HepG2 (cell line): Measurements from ENCODE around the gene RFPL4AL1. TPM values are rescaled to one million over a fixed set of nuclear protein-coding genes. Genes with fewer than 3 reads are reported as not detected.

Experiments
- ATAC-seq: fragments of 200-7000 bp; cut with Tn5 transposase; 3 replicates; pipeline ENCODE4 v1.9.1; 2020; ENCODE audit warnings: mild to moderate bottlenecking, moderate library complexity
- BruUV-seq: library from RNA; stranded (reverse); fragments of 400-500 nt; replicated peaks from 2 replicates; lab custom pipeline; 2021; lab: Mats Ljungman, UMichigan
- CTCF ChIA-PET: fragments of 300-600 bp; formaldehyde crosslinking; extraction: SDS; loops from one replicate; lab custom pipeline; 2021; ENCODE audit warnings: low total read pairs, inconsistent platforms, low intra/inter-chr PET ratio; lab: Yijun Ruan, JAX
- POLR2A ChIA-PET: fragments of 350-600 bp; sonication (Branson Sonifier 250); formaldehyde crosslinking; loops from one replicate; lab custom pipeline; 2020; ENCODE audit warnings: antibody characterized with exemption, inconsistent platforms; lab: Yijun Ruan, JAX
- DNase-seq: peaks from one replicate; pipeline ENCODE4 v3.0.0-alpha.2; 2015; ENCODE audit warnings: low spot score
- FAIRE-seq: peaks from 3 replicates; lab custom pipeline; 2011; peaks lifted over from hg19 to GRCh38; lab: Jason Lieb, UNC
- H2AFZ ChIP-seq: one replicate; pipeline ENCODE4 v1.6.1; 2011; ENCODE audit warnings: low read length, inconsistent platforms
- H3K27ac ChIP-seq: fragments of 300-600 bp; 3 replicates; pipeline ENCODE4 v1.8.0; 2011; ENCODE audit warnings: mixed run types, mild to moderate bottlenecking, mixed read lengths, low read length, inconsistent platforms; ENCODE audit not compliant: insufficient read depth; ENCODE audit errors: extremely low read length
- H3K27me3 ChIP-seq, 2 experiments: fragments of 200-600 bp in 1 of 2; 2 replicates in 1 of 2; 3 replicates in 1 of 2; pipeline versions ENCODE4 v1.6.0 to v1.8.0; 2011; ENCODE audit warnings: low read length in 2 of 2, mild to moderate bottlenecking in 2 of 2, moderate library complexity in 2 of 2, inconsistent platforms in 1 of 2; ENCODE audit not compliant: insufficient read depth in 2 of 2, control insufficient read depth in 1 of 2
- H3K36me3 ChIP-seq, 2 experiments: fragments of 200-600 bp in 1 of 2; replicated peaks in 1 of 2; 2 replicates in 1 of 2; 3 replicates in 1 of 2; pipeline versions ENCODE4 v1.5.1 to v1.8.0; 2011; ENCODE audit warnings: low read length in 2 of 2, inconsistent platforms in 1 of 2; ENCODE audit not compliant: insufficient read depth in 2 of 2, control insufficient read depth in 1 of 2
- H3K4me1 ChIP-seq: 2 replicates; pipeline ENCODE4 v1.5.1; 2012; ENCODE audit warnings: low read length, inconsistent platforms; ENCODE audit not compliant: insufficient read depth
- H3K4me2 ChIP-seq: 2 replicates; pipeline ENCODE4 v1.6.0; 2011; ENCODE audit warnings: low read depth, low read length, inconsistent platforms
- H3K4me3 ChIP-seq, 3 experiments: fragments of 200-600 bp in 1 of 3; sonication (generic), shearing (Covaris generic) in 1 of 3; replicated peaks in 1 of 3; 2 replicates each; pipeline ENCODE4 v1.5.1; 2011 to 2016; ENCODE audit warnings: low read length in 3 of 3, inconsistent platforms in 2 of 3, low read depth in 2 of 3, mild to moderate bottlenecking in 2 of 3, control low read depth in 1 of 3, mixed read lengths in 1 of 3; ENCODE audit not compliant: insufficient read depth in 1 of 3
- H3K79me2 ChIP-seq: one replicate; pipeline ENCODE4 v1.6.1; 2011; ENCODE audit warnings: low read length, inconsistent platforms; ENCODE audit not compliant: insufficient read depth
- H3K9ac ChIP-seq: 2 replicates; pipeline ENCODE4 v1.6.0; 2011; ENCODE audit warnings: mild to moderate bottlenecking, low read depth, low read length, inconsistent platforms; ENCODE audit not compliant: insufficient read depth
- H3K9me3 ChIP-seq: 2 replicates; pipeline ENCODE4 v1.5.1; 2012; ENCODE audit warnings: mild to moderate bottlenecking, low read length
- H4K20me1 ChIP-seq: 2 replicates; pipeline ENCODE4 v1.6.0; 2011; ENCODE audit warnings: inconsistent platforms, mild to moderate bottlenecking, low read length, moderate library complexity; ENCODE audit not compliant: insufficient read depth
- AKNA ChIP-seq: sonication (generic); formaldehyde crosslinking; IDR thresholded peaks from 2 replicates; pipeline ENCODE4 v1.4.0; 2020; ENCODE audit warnings: missing genetic modification reagents, borderline replicate concordance
- ETV6 ChIP-seq: sonication (generic); formaldehyde crosslinking; conservative IDR thresholded peaks from 2 replicates; pipeline ENCODE4 v1.4.0; 2020; ENCODE audit warnings: missing genetic modification reagents
- FOXO4 ChIP-seq: sonication (generic); formaldehyde crosslinking; conservative IDR thresholded peaks from 2 replicates; pipeline ENCODE4 v1.8.1; 2023; ENCODE audit warnings: missing genetic modification reagents
- GTF2F1 ChIP-seq: fragments of 150-350 bp; IDR thresholded peaks from 2 replicates; pipeline ENCODE4 v1.6.1; 2014; ENCODE audit warnings: low read length
- PAF1 ChIP-seq: IDR thresholded peaks from 2 replicates; pipeline ENCODE4 v1.6.1; 2016; ENCODE audit warnings: missing genetic modification reagents, missing compliant biosample characterization
- REST ChIP-seq, 2 experiments: IDR thresholded peaks; 2 replicates each; pipeline ENCODE4 v1.6.1; 2011 to 2012; ENCODE audit warnings: low read length in 2 of 2, borderline replicate concordance in 1 of 2, low read depth in 1 of 2, mild to moderate bottlenecking in 1 of 2, moderate library complexity in 1 of 2
- RFX5 ChIP-seq: IDR thresholded peaks from 2 replicates; pipeline ENCODE4 v1.6.1; 2011; ENCODE audit warnings: low read depth, low read length, improper control_type of control experiment
- ZBTB42 ChIP-seq: sonication (generic); formaldehyde crosslinking; IDR thresholded peaks from 2 replicates; pipeline ENCODE4 v1.5.0; 2020; ENCODE audit warnings: mild to moderate bottlenecking, missing genetic modification reagents
- ZNF264 ChIP-seq: sonication (generic); formaldehyde crosslinking; IDR thresholded peaks from 2 replicates; pipeline ENCODE4 v1.4.0; 2020; ENCODE audit warnings: missing genetic modification reagents
- ZNF446 ChIP-seq: sonication (generic); formaldehyde crosslinking; IDR thresholded peaks from 2 replicates; pipeline ENCODE4 v1.5.0; 2020; ENCODE audit warnings: mild to moderate bottlenecking, missing genetic modification reagents
- ZNF577 ChIP-seq: sonication (generic); formaldehyde crosslinking; IDR thresholded peaks from 2 replicates; pipeline ENCODE4 v1.4.0; 2020; ENCODE audit warnings: mild to moderate bottlenecking, low read depth, missing genetic modification reagents, borderline replicate concordance
- ZNF766 ChIP-seq: sonication (generic); formaldehyde crosslinking; IDR thresholded peaks from 2 replicates; pipeline ENCODE4 v1.5.0; 2020; ENCODE audit warnings: missing genetic modification reagents, borderline replicate concordance
- ZNF773 ChIP-seq: sonication (generic); formaldehyde crosslinking; IDR thresholded peaks from 2 replicates; pipeline ENCODE4 v1.4.0; 2020; ENCODE audit warnings: missing genetic modification reagents, borderline replicate concordance
- ZZZ3 ChIP-seq: sonication (generic); formaldehyde crosslinking; IDR thresholded peaks from 2 replicates; pipeline ENCODE4 v1.4.0; 2020; ENCODE audit warnings: missing genetic modification reagents, mild to moderate bottlenecking, borderline replicate concordance
- WGBS: methylation state at CpG from one replicate; pipeline ENCODE4 v1.1.6; 2017; ENCODE audit warnings: low lambda C conversion rate; 5-methylcytosine and 5-hydroxymethylcytosine counted together
- in situ Hi-C: cut with HindIII; loops from 2 replicates; pipeline ENCODE4 v1.10.0; 2017; ENCODE audit warnings: low pct_unique_long_range_greater_than_20kb; ENCODE audit not compliant: extremely low pct_ligation_motif_present
- intact Hi-C: fragments of 100-400 bp; cut with micrococcal nuclease; formaldehyde crosslinking; loops from one replicate; pipeline ENCODE4 v1.10.0; 2022; ENCODE audit not compliant: unreplicated experiment
- polyA plus RNA-seq, 8 experiments: library from polyadenylated mRNA; depleted of rRNA in 3 of 8; stranded (reverse) in 7 of 8; unstranded in 1 of 8; fragments of >200 nt; fragmentation: Illumina TruSeq in 4 of 8; extraction: Trizol in 4 of 8; gene quantifications; 2 replicates each; pipeline versions ENCODE4 v1.2.1 to v1.2.3, GENCODE V29; 2011 to 2016; ENCODE audit warnings: low read depth in 4 of 8, missing spikeins in 1 of 8, mixed read lengths in 1 of 8; ENCODE audit not compliant: insufficient read depth in 1 of 8
- total RNA-seq, 5 experiments: library from RNA; depleted of rRNA; stranded (reverse); fragments of >200 nt; fragmentation: Illumina TruSeq; extraction: Trizol; gene quantifications; 2 replicates each; pipeline ENCODE4 v1.2.3, GENCODE V29; 2016; ENCODE audit warnings: low read depth in 1 of 5

RFPL4AL1 gene
- total and polyA plus RNA-seq, 2 of the 13 experiments (the other 11 are each of a cell fraction or from before 2014, with no cell fraction given), result not detected

- H3K27ac ChIP-seq, result no peak overlapping the region
- H3K27me3 ChIP-seq, result peaks cover 0 to 10% of the 10 kb centered on the region in 2 experiments; a peak in 2 of 5 replicates
- in situ Hi-C loops (no loop called here), intact Hi-C loops (no loop called here)
- H2AFZ ChIP-seq, result no peak overlapping the region
- H3K36me3 ChIP-seq, result no peaks in the 10 kb centered on the region
- DNase-seq (no peak), FAIRE-seq (no peak), ATAC-seq (no peak)
- POLR2A ChIA-PET, result no interaction called here
- no peaks in the 10 kb centered on the region for H3K79me2 ChIP-seq
- no TSS peak for BruUV-seq
- 9% methylated on average over 3 of the region's 3 CpGs for WGBS
- H3K9me3 ChIP-seq, result no peaks in the 10 kb centered on the region
- no peak overlapping the region for H3K9ac ChIP-seq
- no peaks in the 10 kb centered on the region for H4K20me1 ChIP-seq
- H3K4me2 ChIP-seq, result no peak overlapping the region
- peaks cover 4% of the 10 kb centered on the region; the same call in 1 of the 2 replicates for H3K4me1 ChIP-seq
- CTCF ChIA-PET, result no interaction called here
- H3K4me3 ChIP-seq, result no peak overlapping the region
- no peak for TF ChIP-seq ETV6 (CRISPR knock-in tag)
- no peak for TF ChIP-seq ZNF577 (CRISPR knock-in tag)
- TF ChIP-seq AKNA (CRISPR knock-in tag), result no peak
- TF ChIP-seq PAF1, result no peak
- TF ChIP-seq ZNF264 (CRISPR knock-in tag), result no peak
- no peak for TF ChIP-seq REST (IDR thresholded peaks at IDR 0.05; ENCODE audit: borderline replicate concordance in 1 of 2, low read depth in 1 of 2, low read length in 2 of 2)
- no peak for TF ChIP-seq ZNF766 (CRISPR knock-in tag)
- no peak for TF ChIP-seq RFX5
- TF ChIP-seq ZBTB42 (CRISPR knock-in tag), result no peak
- TF ChIP-seq ZNF773 (CRISPR knock-in tag), result no peak
- no peak for TF ChIP-seq GTF2F1
- TF ChIP-seq FOXO4, result no peak
- TF ChIP-seq ZZZ3 (CRISPR knock-in tag), result no peak
- no peak for TF ChIP-seq ZNF446 (CRISPR knock-in tag)
These were observed 42.4 kb downstream of the RFPL4AL1 start for GRCh38 chr19:55811340-55811739.
